Pancreas (tissue), 10 donors: ENCODE measurements around the gene CATSPERE. TPM values are rescaled to one million over a fixed set of nuclear protein-coding genes. Genes with fewer than 3 reads are reported as not detected.
"Not testable (repeated sequence)": the region's sequence is repeated elsewhere in the genome, so short reads cannot be mapped to it uniquely, and the experiment has no call there.

Source experiments
- ATAC-seq, 4 donors: fragments of 200-7000 bp; cut with Tn5 transposase; one replicate each; pipeline versions ENCODE4 v1.8.0 to v1.9.1; 2020; ENCODE audit warnings: mild to moderate bottlenecking in 4 of 4, moderate library complexity in 4 of 4
- DNase-seq, 6 donors: peaks; one replicate each; pipeline ENCODE4 v3.0.0-alpha.2; 2020
- FAIRE-seq: peaks from 2 replicates; lab custom pipeline; 2012; peaks lifted over from hg19 to GRCh38; lab: Jason Lieb, UNC
- H3K27ac ChIP-seq, 4 donors: fragments of 200-600 bp; sonication (generic); 1 replicate in 3 of 4; 2 replicates in 1 of 4; pipeline versions ENCODE4 v1.5.0 to v1.8.0; 2020
- H3K27me3 ChIP-seq, 4 donors: fragments of 200-600 bp; one replicate each; pipeline ENCODE4 v1.8.0; 2021
- H3K36me3 ChIP-seq, 3 donors: fragments of 200-600 bp; sonication (generic) in 1 of 3; one replicate each; pipeline versions ENCODE4 v1.5.0 to v1.8.0; 2020 to 2021
- H3K4me1 ChIP-seq, 3 donors: fragments of 200-600 bp; one replicate each; pipeline ENCODE4 v1.8.0; 2021
- H3K4me3 ChIP-seq, 4 donors: fragments of 200-600 bp; sonication (generic) in 2 of 4; one replicate each; pipeline versions ENCODE4 v1.5.0 to v1.8.0; 2020 to 2021
- H3K9me3 ChIP-seq, 4 donors: fragments of 200-600 bp; one replicate each; pipeline ENCODE4 v1.8.0; 2021
- CTCF ChIP-seq, 4 donors: fragments of 200-600 bp; sonication (generic) in 3 of 4; IDR thresholded peaks; one replicate each; pipeline versions ENCODE4 v1.5.0 to v1.8.0; 2021; ENCODE audit warnings: antibody characterized with exemption in 4 of 4
- WGBS, 2 donors: extraction: QIAGEN DNeasy Blood & Tissue Kit; methylation state at CpG; one replicate each; pipeline ENCODE4 v1.1.7; 2013; 5-methylcytosine and 5-hydroxymethylcytosine counted together
- intact Hi-C, 3 donors: fragments of 100-400 bp; cut with DNase I; formaldehyde crosslinking; loops; one replicate each; pipeline versions ENCODE4 v1.11.1 to v1.14.2; 2022
- polyA plus RNA-seq, 2 donors: library from polyadenylated mRNA; stranded (reverse); fragments of 200-250 nt; gene quantifications; one replicate each; pipeline ENCODE4 v1.2.3, GENCODE V29; 2013
- total RNA-seq, 6 donors: library from RNA; stranded (reverse); fragmentation: NEBNext Ultra II Directional in 4 of 6; extraction: Animal tissue kit (Norgen Biotek cat#: 25700) in 4 of 6; gene quantifications; one replicate each; pipeline versions ENCODE4 v1.2.1 to v1.2.4, GENCODE V29; 2021 to 2023
- donor health status: healthy with polysubstance abuse.
- donor health status: DM: no; HTN: no; CAD: no; lungs with moderate emphysema.
- donor health status: DM: no; HTN: no; CAD: no.
- donor health status: control.
- donor health status: control.
- donor health status: Bipolar disorder and iron deficiency.
- donor health status: DM: yes; HTN: yes; CAD: no.
- donor health status: DM: no; HTN: no; CAD: no.
- donor health status: DM: no; HTN: no; CAD: no.
- donor health status: DM: yes; HTN: yes; CAD: no.

CATSPERE gene
- total and polyA plus RNA-seq, 8 donors, result 0.19 to 1.2 (median 0.57) TPM

GRCh38 chr1:244552336-244552735 lies 91.3 kb downstream of the CATSPERE start:
- FAIRE-seq, result no peak

GRCh38 chr1:244556263-244556662 lies 95.2 kb downstream of the CATSPERE start:
- H3K4me3 ChIP-seq, result no peak overlapping the region
- H3K36me3 ChIP-seq, result no peaks in the 10 kb centered on the region
- H3K4me1 ChIP-seq, result no peaks in the 10 kb centered on the region
- WGBS, 2 donors, result 92 to 93% methylated on average over 1 of the region's 1 CpG
- intact Hi-C loops, result no loop called here
- TF ChIP-seq CTCF (IDR thresholded peaks at IDR 0.05), result no peak
- ATAC-seq, result no peak
- no peak for DNase-seq
- no peak overlapping the region for H3K27ac ChIP-seq
- no peaks in the 10 kb centered on the region for H3K9me3 ChIP-seq
- FAIRE-seq, result no peak
- H3K27me3 ChIP-seq, result no peaks in the 10 kb centered on the region

More at GRCh38 chr1:244552336-244552735, 91.3 kb downstream of the CATSPERE start:
- H3K36me3 ChIP-seq, result no peaks in the 10 kb centered on the region
- DNase-seq, result no peak
- intact Hi-C loops, result no loop called here
- H3K27me3 ChIP-seq, result no peaks in the 10 kb centered on the region
- no peak for ATAC-seq
- H3K27ac ChIP-seq, result no peak overlapping the region
- 64 to 72% methylated on average over 6 of the region's 6 CpGs for WGBS, 2 donors
- no peaks in the 10 kb centered on the region for H3K4me1 ChIP-seq
- no peak for TF ChIP-seq CTCF (IDR thresholded peaks at IDR 0.05)
- H3K4me3 ChIP-seq, result no peak overlapping the region
- H3K9me3 ChIP-seq, result no peaks in the 10 kb centered on the region

- no peak for FAIRE-seq
- 32 to 73% methylated on average over 1 of the region's 1 CpG for WGBS, 2 donors
- Histone ChIP-seq H3K9me3 (no peaks in the 10 kb centered on the region), H3K4me3 (no peak overlapping the region), H3K4me1 (no peaks in the 10 kb centered on the region), H3K27ac (no peak overlapping the region), H3K36me3 (no peaks in the 10 kb centered on the region), H3K27me3 (no peaks in the 10 kb centered on the region)
- DNase-seq, result no peak
- no peak for TF ChIP-seq CTCF (IDR thresholded peaks at IDR 0.05)
- intact Hi-C loops, result no loop called here
- no peak for ATAC-seq
Measured at GRCh38 chr1:244557565-244557964, 96.5 kb downstream of the CATSPERE start.

DNA sequence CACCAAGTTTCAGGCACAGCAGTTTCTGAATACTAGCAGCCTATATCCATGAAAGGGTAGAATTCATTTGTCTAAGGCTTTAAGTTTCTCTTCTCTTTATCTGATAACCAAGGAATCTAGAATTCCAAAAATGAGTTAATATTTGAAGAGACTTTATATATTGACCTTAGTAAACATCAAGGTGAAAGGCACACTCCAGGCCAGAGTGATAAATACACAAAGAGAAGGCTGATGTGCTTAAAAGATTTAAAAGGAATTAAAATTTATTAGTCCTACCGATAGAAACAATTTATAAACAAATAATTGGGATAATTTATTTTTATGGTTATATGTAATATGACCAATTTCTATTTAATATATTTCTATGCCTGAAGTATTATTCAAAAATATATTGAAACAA lies 98.5 kb downstream of the CATSPERE start:
- H3K27me3 ChIP-seq, result no peaks in the 10 kb centered on the region
- DNase-seq, result no peak
- intact Hi-C loops, result no loop called here
- no peaks in the 10 kb centered on the region for H3K9me3 ChIP-seq
- no peaks in the 10 kb centered on the region for H3K36me3 ChIP-seq
- no peaks in the 10 kb centered on the region for H3K4me1 ChIP-seq
- no peak for ATAC-seq
- TF ChIP-seq CTCF (IDR thresholded peaks at IDR 0.05), result no peak
- 67 to 78% methylated on average over 1 of the region's 1 CpG for WGBS, 2 donors
- no peak overlapping the region for H3K27ac ChIP-seq
- no peak for FAIRE-seq
- no peak overlapping the region for H3K4me3 ChIP-seq

DNA sequence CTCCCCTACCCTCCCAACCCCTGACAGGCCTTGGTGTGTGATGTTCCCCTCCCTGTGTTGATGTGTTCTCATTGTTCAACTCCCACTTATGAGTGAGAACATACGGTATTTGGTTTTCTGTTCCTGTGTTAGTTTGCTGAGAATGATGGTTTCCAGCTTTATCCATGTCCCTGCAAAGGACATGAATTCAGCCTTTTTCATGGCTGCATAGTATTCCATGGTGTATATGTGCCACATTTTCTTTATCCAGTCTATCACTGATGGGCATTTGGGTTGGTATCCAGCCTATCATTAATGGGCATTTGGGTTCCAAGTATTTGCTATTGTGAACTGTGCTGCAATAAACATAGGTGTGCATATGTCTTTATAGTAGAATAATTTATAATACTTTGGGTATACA lies 101.8 kb downstream of the CATSPERE start:
- H3K9me3 ChIP-seq, H3K4me1 ChIP-seq, H3K36me3 ChIP-seq, H3K27ac ChIP-seq, ATAC-seq, FAIRE-seq, DNase-seq, H3K27me3 ChIP-seq, H3K4me3 ChIP-seq, intact Hi-C loops: not testable (repeated sequence)
- WGBS, 2 donors, result 92 to 100% methylated on average over 1 of the region's 1 CpG
